Endodermal cell (in vitro differentiated cells): ENCODE results near the gene SUSD3. TPM values are rescaled to one million over a fixed set of nuclear protein-coding genes. Genes with fewer than 3 reads are reported as not detected.

Experiments
- DNase-seq: peaks from one replicate; pipeline ENCODE4 v3.0.0-alpha.2; 2017
- H3K27ac ChIP-seq: 2 replicates; pipeline ENCODE4 v1.5.1; 2013; ENCODE audit warnings: mild to moderate bottlenecking, low read depth, low read length, moderate library complexity
- H3K27me3 ChIP-seq: 2 replicates; pipeline ENCODE4 v1.6.1; 2013; ENCODE audit warnings: mild to moderate bottlenecking, low read length, moderate library complexity; ENCODE audit not compliant: insufficient read depth, control insufficient read depth, poor library complexity, severe bottlenecking
- H3K36me3 ChIP-seq: 2 replicates; pipeline ENCODE4 v1.7.0; 2013; ENCODE audit warnings: mild to moderate bottlenecking, low read length, moderate library complexity; ENCODE audit not compliant: control insufficient read depth, insufficient read depth
- H3K4me1 ChIP-seq: one replicate; pipeline ENCODE4 v1.7.0; 2013; ENCODE audit warnings: low read length; ENCODE audit not compliant: control insufficient read depth, insufficient read depth
- H3K4me3 ChIP-seq: 2 replicates; pipeline ENCODE4 v1.5.1; 2013; ENCODE audit warnings: mild to moderate bottlenecking, low read length, moderate library complexity
- H3K9ac ChIP-seq: 2 replicates; pipeline ENCODE4 v1.6.1; 2013; ENCODE audit warnings: mild to moderate bottlenecking, low read length, moderate library complexity; ENCODE audit not compliant: poor library complexity, severe bottlenecking; ENCODE audit errors: extremely low read depth
- H3K9me3 ChIP-seq: 2 replicates; pipeline ENCODE4 v1.6.1; 2013; ENCODE audit warnings: mild to moderate bottlenecking, low read length, moderate library complexity; ENCODE audit not compliant: control insufficient read depth
- H3K27ac Mint-ChIP-seq: 2 replicates; pipeline ENCODE4 v1.8.0; 2020; ENCODE audit warnings: mixed read lengths
- H3K27me3 Mint-ChIP-seq: 2 replicates; pipeline ENCODE4 v1.8.0; 2021; ENCODE audit warnings: mild to moderate bottlenecking, mixed read lengths; ENCODE audit not compliant: insufficient read depth
- H3K36me3 Mint-ChIP-seq: 2 replicates; pipeline ENCODE4 v1.8.0; 2020; ENCODE audit warnings: low read depth, mixed read lengths
- H3K4me1 Mint-ChIP-seq: 2 replicates; pipeline ENCODE4 v1.8.0; 2020; ENCODE audit warnings: mixed read lengths
- H3K4me3 Mint-ChIP-seq: 2 replicates; pipeline ENCODE4 v1.8.0; 2020; ENCODE audit warnings: mild to moderate bottlenecking, moderate library complexity, mixed read lengths
- H3K9me3 Mint-ChIP-seq: 2 replicates; pipeline ENCODE4 v1.8.0; 2020; ENCODE audit warnings: mild to moderate bottlenecking, mixed read lengths
- CTCF ChIP-seq: fragments of 200-600 bp; sonication (generic); conservative IDR thresholded peaks from 2 replicates; pipeline ENCODE4 v1.5.0; 2021; ENCODE audit warnings: antibody characterized with exemption, mild to moderate bottlenecking
- WGBS, 2 experiments: methylation state at CpG; one replicate each; pipeline versions ENCODE4 v1.1.5 to v1.1.7; 2013; ENCODE audit warnings: missing lambda C conversion rate in 2 of 2, mixed read lengths in 1 of 2; ENCODE audit not compliant: insufficient coverage in 1 of 2, insufficient read length in 1 of 2; 5-methylcytosine and 5-hydroxymethylcytosine counted together
- total RNA-seq, 2 donors: library from RNA; stranded (reverse); fragmentation: NEBNext Ultra II Directional in 1 of 2; extraction: Animal tissue kit (Norgen Biotek cat#: 25700) in 1 of 2; gene quantifications; 2 replicates in 1 of 2; 3 replicates in 1 of 2; pipeline ENCODE4 v1.2.1, GENCODE V29; 2021

The SUSD3 gene
- total RNA-seq, 2 donors from 2014 or later = 5.1 to 5.9 TPM

GRCh38 chr9:93052791-93053540 is 5.5 kb upstream of the SUSD3 start:
- no peaks in the 10 kb centered on the region for H3K9me3 ChIP-seq
- peak; percentile 69 for TF ChIP-seq CTCF
- no peaks in the 10 kb centered on the region for H3K27me3 ChIP-seq
- peaks cover 5% of the 10 kb centered on the region for H3K4me1 ChIP-seq
- Mint-ChIP-seq H3K4me1 (peaks cover 10% of the 10 kb centered on the region), H3K4me3 (no peak overlapping the region), H3K27me3 (no peaks in the 10 kb centered on the region), H3K27ac (no peak overlapping the region), H3K36me3 (no peaks in the 10 kb centered on the region), H3K9me3 (no peaks in the 10 kb centered on the region)
- no peak overlapping the region for H3K4me3 ChIP-seq
- no peak overlapping the region for H3K9ac ChIP-seq
- no peak overlapping the region for H3K27ac ChIP-seq
- WGBS, 2 experiments = 84 to 87% methylated on average over 10 to 15 of the region's 15 CpGs
- no peaks in the 10 kb centered on the region for H3K36me3 ChIP-seq
- DNase-seq = peak; percentile 87

GRCh38 chr9:93053781-93054331 is 4.6 kb upstream of the SUSD3 start:
- peaks cover 5% of the 10 kb centered on the region for H3K4me1 ChIP-seq
- no peak for DNase-seq
- Mint-ChIP-seq H3K9me3 (no peaks in the 10 kb centered on the region), H3K36me3 (no peaks in the 10 kb centered on the region), H3K27me3 (no peaks in the 10 kb centered on the region), H3K4me1 (peaks cover 10% of the 10 kb centered on the region), H3K27ac (no peak overlapping the region), H3K4me3 (no peak overlapping the region)
- H3K9me3 ChIP-seq = no peaks in the 10 kb centered on the region
- H3K4me3 ChIP-seq = no peak overlapping the region
- WGBS, 2 experiments = 86 to 100% methylated on average over 4 to 5 of the region's 5 CpGs
- no peak overlapping the region for H3K9ac ChIP-seq
- no peaks in the 10 kb centered on the region for H3K27me3 ChIP-seq
- H3K36me3 ChIP-seq = no peaks in the 10 kb centered on the region
- TF ChIP-seq CTCF = no peak
- no peak overlapping the region for H3K27ac ChIP-seq

- Histone ChIP-seq H3K9me3 (no peaks in the 10 kb centered on the region), H3K27me3 (no peaks in the 10 kb centered on the region), H3K36me3 (no peaks in the 10 kb centered on the region), H3K4me3 (no peak overlapping the region), H3K27ac (no peak overlapping the region), H3K9ac (no peak overlapping the region), H3K4me1 (peaks cover 5% of the 10 kb centered on the region)
- Mint-ChIP-seq H3K36me3 (no peaks in the 10 kb centered on the region), H3K4me1 (peaks cover 10% of the 10 kb centered on the region), H3K27ac (no peak overlapping the region), H3K27me3 (peaks cover 3% of the 10 kb centered on the region), H3K9me3 (no peaks in the 10 kb centered on the region), H3K4me3 (no peak overlapping the region)
- TF ChIP-seq CTCF = no peak
- WGBS, 2 experiments = 83 to 91% methylated on average over 6 to 11 of the region's 11 CpGs
- no peak for DNase-seq
Measured at GRCh38 chr9:93054758-93055704, 3.5 kb upstream of the SUSD3 start.
